ENCODE data around the gene FANCB.

GRCh38 chrX:14915596-14915995, 42.7 kb upstream of the FANCB start:
- no peak for TF ChIP-seq CTCF (IDR thresholded peaks at IDR 0.05; ENCODE audit: low read depth, low read length, missing input control)
- no peak for TF ChIP-seq ATF3 (IDR thresholded peaks at IDR 0.05)

Data from liver (tissue), 3 donors.